Measurements from ENCODE around the gene HCN3. TPM values are rescaled to one million over a fixed set of nuclear protein-coding genes. Genes with fewer than 3 reads are reported as not detected.
A peak's percentile ranks its signal among the peaks of the same experiment; 100 is the strongest.

HCN3 gene
- total RNA-seq, 1 donor from 2014 or later, result 4.1 TPM

DNA sequence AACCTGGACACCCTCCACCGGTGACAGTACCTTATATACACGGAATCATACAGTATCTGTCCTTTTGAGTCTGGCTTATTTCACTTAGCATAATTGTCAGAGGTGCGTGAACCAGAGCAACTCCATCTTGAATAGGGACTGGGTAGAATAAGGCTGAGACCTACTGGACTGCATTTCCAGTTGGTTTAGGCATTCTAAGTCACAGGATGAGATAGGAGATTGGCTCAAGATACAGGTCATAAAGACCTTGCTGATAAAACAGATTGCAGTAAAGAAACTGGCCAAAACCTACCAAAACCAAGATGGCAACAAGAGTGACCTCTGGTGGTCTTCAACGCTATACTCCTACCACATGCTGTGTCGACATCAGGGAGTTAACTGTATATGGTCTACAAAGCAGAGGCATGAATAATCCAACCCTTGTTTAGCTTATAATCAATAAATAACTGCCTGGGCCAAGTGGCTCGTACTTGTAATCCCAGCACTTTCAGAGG lies 30.0 kb downstream of the HCN3 start:
- no peaks in the 10 kb centered on the region for H3K9me3 Mint-ChIP-seq (ENCODE audit: unreplicated experiment)
- peak overlapping the region; percentile 18 for H3K4me3 Mint-ChIP-seq (ENCODE audit: unreplicated experiment)
- TF ChIP-seq, protein P1, sequence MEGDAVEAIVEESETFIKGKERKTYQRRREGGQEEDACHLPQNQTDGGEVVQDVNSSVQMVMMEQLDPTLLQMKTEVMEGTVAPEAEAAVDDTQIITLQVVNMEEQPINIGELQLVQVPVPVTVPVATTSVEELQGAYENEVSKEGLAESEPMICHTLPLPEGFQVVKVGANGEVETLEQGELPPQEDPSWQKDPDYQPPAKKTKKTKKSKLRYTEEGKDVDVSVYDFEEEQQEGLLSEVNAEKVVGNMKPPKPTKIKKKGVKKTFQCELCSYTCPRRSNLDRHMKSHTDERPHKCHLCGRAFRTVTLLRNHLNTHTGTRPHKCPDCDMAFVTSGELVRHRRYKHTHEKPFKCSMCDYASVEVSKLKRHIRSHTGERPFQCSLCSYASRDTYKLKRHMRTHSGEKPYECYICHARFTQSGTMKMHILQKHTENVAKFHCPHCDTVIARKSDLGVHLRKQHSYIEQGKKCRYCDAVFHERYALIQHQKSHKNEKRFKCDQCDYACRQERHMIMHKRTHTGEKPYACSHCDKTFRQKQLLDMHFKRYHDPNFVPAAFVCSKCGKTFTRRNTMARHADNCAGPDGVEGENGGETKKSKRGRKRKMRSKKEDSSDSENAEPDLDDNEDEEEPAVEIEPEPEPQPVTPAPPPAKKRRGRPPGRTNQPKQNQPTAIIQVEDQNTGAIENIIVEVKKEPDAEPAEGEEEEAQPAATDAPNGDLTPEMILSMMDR (IDR thresholded peaks at IDR 0.05), result peak; percentile 40
- H3K27ac Mint-ChIP-seq (ENCODE audit: unreplicated experiment), result peak overlapping the region; percentile 94
- H3K4me1 Mint-ChIP-seq (ENCODE audit: unreplicated experiment), result peaks cover 26% of the 10 kb centered on the region
- H3K36me3 Mint-ChIP-seq (ENCODE audit: unreplicated experiment), result no peaks in the 10 kb centered on the region
- no peak for DNase-seq (ENCODE audit: extremely low spot score, unreplicated experiment)
- no peaks in the 10 kb centered on the region for H3K27me3 Mint-ChIP-seq (ENCODE audit: unreplicated experiment)

DNA sequence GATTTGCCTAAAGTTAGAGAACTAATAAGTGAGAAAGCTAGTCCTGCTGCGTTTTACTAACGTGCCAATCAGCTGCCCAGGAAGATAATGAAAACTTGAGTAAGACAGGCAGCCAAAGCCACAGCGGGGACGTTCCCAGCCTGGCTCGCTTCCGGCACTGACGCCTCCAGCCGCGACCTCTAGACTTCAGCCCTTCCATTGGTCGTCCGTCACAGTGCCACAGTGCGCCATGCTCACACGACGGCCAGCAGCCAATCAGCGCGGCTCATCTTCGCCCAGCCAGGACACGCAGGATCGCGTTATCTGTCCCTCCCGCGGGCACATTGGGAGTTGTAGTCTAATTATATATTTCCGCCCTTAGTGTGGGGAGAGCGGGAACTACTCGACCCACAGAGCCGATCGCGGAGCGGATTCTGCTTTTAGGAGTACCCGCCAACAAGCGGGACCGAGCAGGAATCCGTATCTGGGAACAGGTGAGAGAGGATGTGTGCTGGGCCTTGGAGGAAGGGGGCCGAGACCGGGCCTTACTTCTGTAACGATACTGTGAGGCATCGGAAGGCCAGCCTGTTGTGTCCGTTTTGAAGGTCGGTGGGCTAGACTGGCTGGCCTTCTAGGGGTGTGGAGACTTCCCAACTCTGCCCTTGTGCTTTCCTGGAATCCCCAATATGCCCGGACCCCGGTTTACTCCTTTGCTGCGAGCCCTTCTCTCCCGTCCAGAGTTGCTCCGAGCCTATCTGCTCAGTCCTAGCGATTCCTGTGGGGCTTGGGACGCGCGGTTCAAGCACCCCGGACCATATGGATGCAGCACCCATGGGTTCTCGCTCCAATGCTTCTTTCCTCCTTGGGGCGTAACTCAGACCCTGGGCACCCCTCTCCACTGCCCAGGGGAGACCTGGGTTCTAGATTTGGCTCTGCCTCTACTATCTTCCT lies 31.5 kb downstream of the HCN3 start, which contains the start of gene FDPS:
FDPS (plus strand) TSS at position 374 of the 930 bp plus-strand sequence. CDS start 924 bp downstream, outside the sequence.
- TF ChIP-seq, protein P1 (IDR thresholded peaks at IDR 0.05), result no peak
- DNase-seq (ENCODE audit: extremely low spot score, unreplicated experiment), result peak; percentile 98
- Mint-ChIP-seq H3K4me3 (ENCODE audit: unreplicated experiment) (peak within 1 kb of the TSS; percentile 97), H3K27me3 (ENCODE audit: unreplicated experiment) (no peaks in the 10 kb centered on the region), H3K27ac (ENCODE audit: unreplicated experiment) (peak within 1 kb of the TSS; percentile 94), H3K4me1 (ENCODE audit: unreplicated experiment) (peaks cover 26% of the 10 kb centered on the region), H3K36me3 (ENCODE audit: unreplicated experiment) (peaks cover 7% of the 10 kb centered on the region), H3K9me3 (ENCODE audit: unreplicated experiment) (no peaks in the 10 kb centered on the region)

DNA sequence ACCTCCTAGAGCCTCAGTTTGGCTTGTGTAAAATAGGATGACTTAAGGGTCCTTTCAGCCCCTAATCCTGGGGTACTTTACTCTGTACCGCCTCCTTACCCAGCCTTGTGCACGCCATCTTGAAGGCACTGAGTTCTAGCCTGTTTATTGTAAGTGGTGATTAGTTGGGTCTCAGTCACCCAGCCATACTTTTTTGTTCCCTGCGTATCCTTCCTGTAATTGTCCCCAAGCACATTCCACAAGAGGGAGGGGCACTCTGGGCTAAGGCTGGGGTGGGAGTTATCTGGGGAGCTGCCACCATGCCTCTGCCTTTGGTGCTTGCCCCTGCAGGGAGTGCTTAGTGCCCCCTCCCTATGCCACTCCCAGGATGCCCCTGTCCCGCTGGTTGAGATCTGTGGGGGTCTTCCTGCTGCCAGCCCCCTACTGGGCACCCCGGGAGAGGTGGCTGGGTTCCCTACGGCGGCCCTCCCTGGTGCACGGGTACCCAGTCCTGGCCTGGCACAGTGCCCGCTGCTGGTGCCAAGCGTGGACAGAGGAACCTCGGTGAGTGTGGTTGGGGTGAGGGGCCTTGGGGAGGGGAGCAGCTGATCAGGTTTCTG lies 32.3 kb downstream of the HCN3 start:
- Mint-ChIP-seq H3K9me3 (ENCODE audit: unreplicated experiment) (no peaks in the 10 kb centered on the region), H3K36me3 (ENCODE audit: unreplicated experiment) (peaks cover 7% of the 10 kb centered on the region), H3K4me3 (ENCODE audit: unreplicated experiment) (peak overlapping the region; percentile 97), H3K4me1 (ENCODE audit: unreplicated experiment) (peaks cover 26% of the 10 kb centered on the region), H3K27ac (ENCODE audit: unreplicated experiment) (peak overlapping the region; percentile 94), H3K27me3 (ENCODE audit: unreplicated experiment) (no peaks in the 10 kb centered on the region)
- TF ChIP-seq, protein P1 (IDR thresholded peaks at IDR 0.05), result no peak
- DNase-seq (ENCODE audit: extremely low spot score, unreplicated experiment), result no peak

DNA sequence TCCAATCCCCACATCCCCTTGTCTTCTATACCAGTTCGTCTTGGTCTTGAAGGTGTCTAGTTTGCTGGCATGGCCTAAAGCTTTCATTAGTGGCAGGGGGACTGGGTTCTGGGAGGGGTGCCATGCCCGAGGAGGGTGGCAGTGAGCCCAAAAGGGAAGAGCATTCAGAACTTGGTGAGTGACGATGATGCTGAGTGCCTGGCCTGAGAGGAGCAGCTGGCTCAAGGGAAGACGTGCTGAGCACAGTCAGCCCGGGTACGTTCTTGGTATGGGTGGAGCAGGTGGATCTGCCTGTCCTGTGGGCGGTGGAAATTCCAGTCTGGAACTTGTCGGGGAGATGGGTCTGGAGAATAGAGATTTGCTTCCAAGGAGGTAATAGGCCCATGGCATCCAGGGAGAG lies 36.0 kb downstream of the HCN3 start:
- Mint-ChIP-seq H3K27me3 (ENCODE audit: unreplicated experiment) (no peaks in the 10 kb centered on the region), H3K4me3 (ENCODE audit: unreplicated experiment) (no peak overlapping the region), H3K4me1 (ENCODE audit: unreplicated experiment) (peaks cover 18% of the 10 kb centered on the region), H3K36me3 (ENCODE audit: unreplicated experiment) (peaks cover 7% of the 10 kb centered on the region), H3K9me3 (ENCODE audit: unreplicated experiment) (no peaks in the 10 kb centered on the region), H3K27ac (ENCODE audit: unreplicated experiment) (no peak overlapping the region)
- TF ChIP-seq, protein P1 (IDR thresholded peaks at IDR 0.05), result no peak
- no peak for DNase-seq (ENCODE audit: extremely low spot score, unreplicated experiment)

DNA sequence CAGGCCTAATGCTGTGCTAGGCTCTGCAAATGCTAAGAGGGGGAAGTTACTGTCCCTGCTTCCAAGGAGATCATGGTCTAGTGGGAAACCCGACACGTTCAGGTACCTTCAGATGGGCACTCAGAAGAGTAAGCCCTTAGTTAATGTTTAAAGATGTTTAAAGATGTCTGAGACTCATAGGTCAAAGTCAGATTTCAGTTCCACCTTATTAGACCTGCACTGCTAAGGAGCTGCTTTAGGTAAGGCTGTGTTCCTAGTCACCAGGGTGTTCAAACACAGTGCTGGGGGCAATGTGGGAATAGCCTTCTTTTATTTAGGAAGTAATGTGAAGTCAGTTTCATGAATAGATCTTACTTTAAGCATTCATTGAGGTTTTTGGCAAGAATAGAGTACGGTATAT lies 39.7 kb downstream of the HCN3 start:
- TF ChIP-seq, protein P1 (IDR thresholded peaks at IDR 0.05), result no peak
- peaks cover 12% of the 10 kb centered on the region for H3K36me3 Mint-ChIP-seq (ENCODE audit: unreplicated experiment)
- H3K9me3 Mint-ChIP-seq (ENCODE audit: unreplicated experiment), result no peaks in the 10 kb centered on the region
- H3K27me3 Mint-ChIP-seq (ENCODE audit: unreplicated experiment), result no peaks in the 10 kb centered on the region
- peaks cover 18% of the 10 kb centered on the region for H3K4me1 Mint-ChIP-seq (ENCODE audit: unreplicated experiment)
- no peak for DNase-seq (ENCODE audit: extremely low spot score, unreplicated experiment)
- H3K4me3 Mint-ChIP-seq (ENCODE audit: unreplicated experiment), result no peak overlapping the region
- no peak overlapping the region for H3K27ac Mint-ChIP-seq (ENCODE audit: unreplicated experiment)
